ENCODE data around the gene INHBB. TPM values are rescaled to one million over a fixed set of nuclear protein-coding genes. Genes with fewer than 3 reads are reported as not detected.

The INHBB gene
- polyA plus RNA-seq, 3 donors = 0.08 TPM; not detected in 2

- Mint-ChIP-seq H3K9me3 (peaks cover 0 to 7% (median 3%) of the 10 kb centered on the region in 7 donors), H3K27me3 (ENCODE audit: low read depth in 3 of 3) (peaks cover 2% of the 10 kb centered on the region in 3 donors), H3K4me1 (no peaks in the 10 kb centered on the region), H3K27ac (no peak overlapping the region), H3K4me3 (no peak overlapping the region), H3K36me3 (no peaks in the 10 kb centered on the region)
- Histone ChIP-seq H3K27me3 (ENCODE audit: control insufficient read depth in 2 of 2, insufficient read depth in 2 of 2, low read length in 2 of 2) (no peaks in the 10 kb centered on the region), H3K4me2 (replicated peaks; ENCODE audit: extremely low read depth, low read length, poor library complexity, severe bottlenecking) (no peak overlapping the region), H4K20me1 (ENCODE audit: insufficient read depth, low read length) (no peaks in the 10 kb centered on the region), H3K36me3 (replicated peaks in 1 of 2; ENCODE audit: control insufficient read depth in 1 of 2, insufficient read depth in 2 of 2, low read length in 2 of 2) (no peaks in the 10 kb centered on the region), H3K9me3 (replicated peaks in 1 of 2; ENCODE audit: control insufficient read depth in 1 of 2, insufficient read depth in 1 of 2, low read length in 2 of 2) (peaks cover 0 to 8% of the 10 kb centered on the region in 2 donors), H3K79me2 (ENCODE audit: insufficient read depth, low read length) (no peaks in the 10 kb centered on the region), H3K4me1 (ENCODE audit: control insufficient read depth in 1 of 2, insufficient read depth in 2 of 2, low read length in 2 of 2) (no peaks in the 10 kb centered on the region), H3K27ac (ENCODE audit: low read depth in 1 of 2, low read length in 2 of 2) (no peak overlapping the region), H2AFZ (ENCODE audit: insufficient read depth, low read depth, low read length, poor library complexity, severe bottlenecking) (no peak overlapping the region), H3K9ac (ENCODE audit: insufficient read depth, low read length, poor library complexity, severe bottlenecking) (no peak overlapping the region), H3K4me3 (replicated peaks in 1 of 3; ENCODE audit: low read depth in 2 of 3, low read length in 3 of 3) (no peak overlapping the region)
- no peak for TF ChIP-seq CTCF (IDR thresholded peaks at IDR 0.05)
- no peak for DNase-seq
- 76% methylated on average over 6 of the region's 9 CpGs for WGBS (ENCODE audit: insufficient coverage)
- intact Hi-C loops (cut with micrococcal nuclease) = no loop called here
Measured at GRCh38 chr2:120388222-120389035, 42.5 kb downstream of the INHBB start.

DNA sequence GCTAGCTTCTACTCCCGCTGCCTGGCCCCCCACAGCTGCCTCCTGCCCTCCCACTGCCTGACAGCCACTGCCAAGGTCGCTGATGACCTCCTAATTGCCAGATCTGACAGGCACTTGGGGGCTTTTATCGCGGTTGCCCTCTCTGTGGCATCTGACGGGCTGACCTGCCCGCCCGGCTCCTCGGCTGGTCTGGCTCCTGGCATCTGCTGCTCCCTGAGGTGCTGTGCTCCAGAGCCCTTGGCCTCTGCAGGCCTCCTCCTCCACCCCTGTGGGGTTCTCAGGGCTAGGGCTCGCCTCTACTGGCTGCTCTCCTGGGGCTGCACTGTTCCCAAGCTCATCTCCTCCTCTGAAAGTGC, 43.1 kb downstream of the INHBB start:
- 74% methylated on average over 9 of the region's 9 CpGs for WGBS (ENCODE audit: insufficient coverage)
- no peak for TF ChIP-seq CTCF (IDR thresholded peaks at IDR 0.05)
- H3K9me3 Mint-ChIP-seq = peaks cover 0 to 7% (median 3%) of the 10 kb centered on the region in 7 donors

More for the DNA sequence above, 43.1 kb downstream of the INHBB start:
- Histone ChIP-seq H3K9me3 (replicated peaks in 1 of 2; ENCODE audit: control insufficient read depth in 1 of 2, insufficient read depth in 1 of 2, low read length in 2 of 2) (peaks cover 0 to 8% of the 10 kb centered on the region in 2 donors), H3K36me3 (replicated peaks in 1 of 2; ENCODE audit: control insufficient read depth in 1 of 2, insufficient read depth in 2 of 2, low read length in 2 of 2) (no peaks in the 10 kb centered on the region), H2AFZ (ENCODE audit: insufficient read depth, low read depth, low read length, poor library complexity, severe bottlenecking) (no peak overlapping the region), H3K4me2 (replicated peaks; ENCODE audit: extremely low read depth, low read length, poor library complexity, severe bottlenecking) (no peak overlapping the region), H3K4me3 (replicated peaks in 1 of 3; ENCODE audit: low read depth in 2 of 3, low read length in 3 of 3) (no peak overlapping the region), H3K79me2 (ENCODE audit: insufficient read depth, low read length) (no peaks in the 10 kb centered on the region), H3K27ac (ENCODE audit: low read depth in 1 of 2, low read length in 2 of 2) (no peak overlapping the region), H3K9ac (ENCODE audit: insufficient read depth, low read length, poor library complexity, severe bottlenecking) (no peak overlapping the region), H4K20me1 (ENCODE audit: insufficient read depth, low read length) (no peaks in the 10 kb centered on the region), H3K4me1 (ENCODE audit: control insufficient read depth in 1 of 2, insufficient read depth in 2 of 2, low read length in 2 of 2) (no peaks in the 10 kb centered on the region), H3K27me3 (ENCODE audit: control insufficient read depth in 2 of 2, insufficient read depth in 2 of 2, low read length in 2 of 2) (no peaks in the 10 kb centered on the region)
- Mint-ChIP-seq H3K27ac (no peak overlapping the region), H3K4me1 (no peaks in the 10 kb centered on the region), H3K36me3 (no peaks in the 10 kb centered on the region), H3K4me3 (no peak overlapping the region), H3K27me3 (ENCODE audit: low read depth in 3 of 3) (peaks cover 2 to 3% (median 2%) of the 10 kb centered on the region in 3 donors)
- intact Hi-C loops (cut with micrococcal nuclease) = no loop called here
- no peak for DNase-seq

Data from CD14-positive monocyte (primary cell).